GM12801 (cell line): Measurements from ENCODE around the gene MDP1.

Experiments used
- TF ChIP-seq, protein P1 (sequence below): IDR thresholded peaks from one replicate; pipeline ENCODE4 v1.5.1; 2011; ENCODE audit warnings: control low read depth; ENCODE audit not compliant: insufficient read length; ENCODE audit errors: extremely low read depth

MDP1 gene

GRCh38 chr14:24237463-24237955, 21.6 kb upstream of the MDP1 start:
- TF ChIP-seq, protein P1, sequence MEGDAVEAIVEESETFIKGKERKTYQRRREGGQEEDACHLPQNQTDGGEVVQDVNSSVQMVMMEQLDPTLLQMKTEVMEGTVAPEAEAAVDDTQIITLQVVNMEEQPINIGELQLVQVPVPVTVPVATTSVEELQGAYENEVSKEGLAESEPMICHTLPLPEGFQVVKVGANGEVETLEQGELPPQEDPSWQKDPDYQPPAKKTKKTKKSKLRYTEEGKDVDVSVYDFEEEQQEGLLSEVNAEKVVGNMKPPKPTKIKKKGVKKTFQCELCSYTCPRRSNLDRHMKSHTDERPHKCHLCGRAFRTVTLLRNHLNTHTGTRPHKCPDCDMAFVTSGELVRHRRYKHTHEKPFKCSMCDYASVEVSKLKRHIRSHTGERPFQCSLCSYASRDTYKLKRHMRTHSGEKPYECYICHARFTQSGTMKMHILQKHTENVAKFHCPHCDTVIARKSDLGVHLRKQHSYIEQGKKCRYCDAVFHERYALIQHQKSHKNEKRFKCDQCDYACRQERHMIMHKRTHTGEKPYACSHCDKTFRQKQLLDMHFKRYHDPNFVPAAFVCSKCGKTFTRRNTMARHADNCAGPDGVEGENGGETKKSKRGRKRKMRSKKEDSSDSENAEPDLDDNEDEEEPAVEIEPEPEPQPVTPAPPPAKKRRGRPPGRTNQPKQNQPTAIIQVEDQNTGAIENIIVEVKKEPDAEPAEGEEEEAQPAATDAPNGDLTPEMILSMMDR, result no peak

- TF ChIP-seq, protein P1, result no peak
These were observed 21.0 kb upstream of the MDP1 start for GRCh38 chr14:24236689-24237462.

- TF ChIP-seq, protein P1, result no peak
These were observed 20.2 kb upstream of the MDP1 start for GRCh38 chr14:24235804-24236688.

DNA sequence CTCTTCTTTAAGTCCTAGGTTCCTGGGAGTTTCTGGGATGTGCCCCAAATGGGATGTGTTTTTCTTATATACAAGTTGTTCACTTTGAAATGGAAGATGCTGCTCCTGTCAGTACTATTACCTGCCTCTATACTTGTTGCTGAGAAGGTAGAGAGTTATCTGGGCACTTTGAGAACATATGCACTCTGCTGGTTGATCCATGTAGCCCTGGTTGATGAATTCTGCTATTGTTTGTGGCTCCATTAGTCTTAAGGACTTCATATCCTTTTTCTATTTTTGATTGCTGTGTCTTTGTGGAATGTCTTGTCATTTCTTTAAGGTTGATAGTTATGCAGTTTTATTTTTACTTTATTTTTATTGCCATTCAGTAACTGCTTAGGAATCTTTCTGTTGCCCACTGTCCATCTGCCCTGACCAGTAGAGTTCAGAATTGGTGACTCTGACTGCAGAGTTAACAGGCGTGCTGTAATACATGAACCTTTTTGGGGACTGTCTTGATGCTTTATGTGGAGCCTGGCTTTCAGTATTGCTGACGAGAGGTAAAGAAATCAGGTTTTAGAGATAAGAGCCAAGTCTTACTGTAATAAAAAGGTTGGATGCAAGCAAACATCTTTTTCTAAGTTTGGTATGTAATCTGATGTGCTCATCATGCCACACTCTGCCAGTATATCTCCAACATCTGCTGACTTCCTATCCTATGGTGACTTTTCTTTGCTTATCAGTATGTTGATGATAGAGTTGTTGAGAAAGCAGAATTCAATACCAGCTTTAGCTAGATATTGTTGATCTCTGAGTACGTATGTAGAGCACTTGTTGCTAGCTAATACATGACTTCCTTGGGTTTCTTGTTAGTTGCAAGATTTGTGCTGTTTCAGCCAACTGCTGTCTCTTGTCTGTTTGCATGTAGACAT, 18.5 kb upstream of the MDP1 start:
- TF ChIP-seq, protein P1, result no peak

- TF ChIP-seq, protein P1, result no peak
These were observed 17.6 kb upstream of the MDP1 start for GRCh38 chr14:24233538-24233866.

DNA sequence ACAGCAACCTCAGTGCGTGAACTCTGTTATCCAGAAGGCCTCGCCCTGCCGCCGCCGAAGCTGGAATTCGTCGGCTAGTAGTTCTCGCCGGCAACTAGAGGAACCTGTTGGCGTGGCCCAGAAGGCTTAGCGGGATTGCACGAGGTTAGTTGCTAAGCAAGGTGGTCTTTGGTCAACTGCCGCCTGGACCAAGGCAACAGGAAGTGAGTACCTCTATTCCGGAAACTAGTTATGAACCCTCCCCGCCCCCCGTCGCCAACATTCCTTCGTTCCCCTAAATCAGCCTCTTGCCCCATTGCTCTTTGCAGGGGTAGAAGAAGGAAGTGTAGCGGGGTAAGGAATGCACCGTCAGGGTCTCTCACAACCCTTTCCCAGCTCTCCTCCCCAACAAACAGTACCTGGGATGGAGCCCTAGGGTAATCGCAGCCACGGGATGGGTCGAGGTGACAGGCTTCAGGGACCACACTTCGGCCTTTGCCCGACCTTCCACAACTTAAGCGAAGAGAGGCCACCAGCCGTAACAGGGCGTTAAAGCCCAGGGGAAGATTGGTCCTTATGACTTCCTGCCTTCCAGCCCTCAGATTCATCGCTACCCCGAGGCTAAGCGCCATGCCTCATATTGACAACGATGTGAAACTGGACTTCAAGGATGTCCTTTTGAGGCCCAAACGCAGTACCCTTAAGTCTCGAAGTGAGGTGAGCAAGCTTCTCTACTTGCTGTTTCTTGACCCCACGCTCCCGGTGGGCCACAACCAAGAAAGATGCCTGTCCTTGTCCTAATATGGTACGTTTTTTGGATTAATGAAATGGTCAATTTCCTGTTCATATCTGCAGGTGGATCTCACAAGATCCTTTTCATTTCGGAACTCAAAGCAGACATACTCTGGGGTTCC, 17.0 kb upstream of the MDP1 start, which contains the start of gene GMPR2:
GMPR2 (plus strand) TSS at position 285 of the 893 bp plus-strand sequence; CDS start at position 610, 325 bp downstream.
- TF ChIP-seq, protein P1, result no peak
